H9 (cell line): Measurements from ENCODE around the gene PEX12. TPM values are rescaled to one million over a fixed set of nuclear protein-coding genes. Genes with fewer than 3 reads are reported as not detected.

ENCODE experiments used
- DNase-seq: peaks from one replicate; pipeline ENCODE4 v3.0.0-alpha.2; 2017
- H2AFZ ChIP-seq: one replicate; pipeline ENCODE4 v1.6.1; 2013; ENCODE audit warnings: mild to moderate bottlenecking, low read length, control low read depth, moderate library complexity
- H2AK5ac ChIP-seq: 2 replicates; pipeline ENCODE4 v1.6.1; 2013; ENCODE audit warnings: low read length, control low read depth, mixed read lengths; ENCODE audit not compliant: insufficient read length
- H2BK120ac ChIP-seq: one replicate; pipeline ENCODE4 v1.6.1; 2013; ENCODE audit warnings: low read depth, mild to moderate bottlenecking, low read length, control low read depth, inconsistent platforms; ENCODE audit not compliant: poor library complexity, severe bottlenecking
- H2BK12ac ChIP-seq: 2 replicates; pipeline ENCODE4 v1.6.1; 2013; ENCODE audit warnings: low read length, control low read depth, mixed read lengths, low read depth; ENCODE audit not compliant: insufficient read length
- H2BK15ac ChIP-seq: 2 replicates; pipeline ENCODE4 v1.6.1; 2013; ENCODE audit warnings: low read depth, low read length, control low read depth
- H2BK20ac ChIP-seq: one replicate; pipeline ENCODE4 v1.6.1; 2013; ENCODE audit warnings: low read depth, mild to moderate bottlenecking, low read length, control low read depth, inconsistent platforms; ENCODE audit not compliant: poor library complexity, severe bottlenecking
- H2BK5ac ChIP-seq: 2 replicates; pipeline ENCODE4 v1.6.1; 2013; ENCODE audit warnings: low read length, control low read depth, mixed read lengths; ENCODE audit not compliant: insufficient read length
- H3K14ac ChIP-seq: 2 replicates; pipeline ENCODE4 v1.6.1; 2013; ENCODE audit warnings: low read length, control low read depth; ENCODE audit not compliant: insufficient read depth
- H3K18ac ChIP-seq: 2 replicates; pipeline ENCODE4 v1.6.1; 2013; ENCODE audit warnings: low read depth, mild to moderate bottlenecking, mixed read lengths, low read length, control low read depth; ENCODE audit not compliant: insufficient read length
- H3K23ac ChIP-seq: 2 replicates; pipeline ENCODE4 v1.6.1; 2013; ENCODE audit warnings: low read length, control low read depth, mixed read lengths, low read depth; ENCODE audit not compliant: insufficient read length
- H3K23me2 ChIP-seq: 2 replicates; pipeline ENCODE4 v1.6.1; 2013; ENCODE audit warnings: low read depth, mild to moderate bottlenecking, mixed read lengths, low read length, control low read depth; ENCODE audit not compliant: insufficient read length, poor library complexity, severe bottlenecking
- H3K27ac ChIP-seq: 2 replicates; pipeline ENCODE4 v1.5.1; 2013; ENCODE audit warnings: low read length, control low read depth, mixed read lengths, low read depth; ENCODE audit not compliant: insufficient read length
- H3K27me3 ChIP-seq: 2 replicates; pipeline ENCODE4 v1.6.1; 2013; ENCODE audit warnings: low read length, control low read depth, inconsistent platforms; ENCODE audit not compliant: insufficient read depth
- H3K4ac ChIP-seq: 2 replicates; pipeline ENCODE4 v1.6.1; 2013; ENCODE audit warnings: low read depth, mild to moderate bottlenecking, control low read depth, inconsistent platforms, low read length, moderate library complexity
- H3K4me1 ChIP-seq: 2 replicates; pipeline ENCODE4 v1.6.1; 2013; ENCODE audit warnings: low read length, control low read depth, inconsistent platforms; ENCODE audit not compliant: insufficient read depth
- H3K4me2 ChIP-seq: 2 replicates; pipeline ENCODE4 v1.6.1; 2013; ENCODE audit warnings: low read length, control low read depth, mixed read lengths; ENCODE audit not compliant: insufficient read length, insufficient read depth
- H3K56ac ChIP-seq: 2 replicates; pipeline ENCODE4 v1.6.1; 2013; ENCODE audit warnings: low read depth, mild to moderate bottlenecking, mixed read lengths, low read length, control low read depth; ENCODE audit not compliant: insufficient read length
- H3K79me1 ChIP-seq: 2 replicates; pipeline ENCODE4 v1.6.1; 2013; ENCODE audit warnings: low read depth, mild to moderate bottlenecking, moderate library complexity, low read length, control low read depth, inconsistent platforms; ENCODE audit not compliant: insufficient read depth, poor library complexity, severe bottlenecking
- H3K79me2 ChIP-seq: 2 replicates; pipeline ENCODE4 v1.6.1; 2013; ENCODE audit warnings: low read length, control low read depth, inconsistent platforms; ENCODE audit not compliant: insufficient read depth
- H3K9ac ChIP-seq: 2 replicates; pipeline ENCODE4 v1.6.1; 2013; ENCODE audit warnings: low read length, control low read depth, mixed read lengths; ENCODE audit not compliant: insufficient read length; ENCODE audit errors: extremely low read depth
- H3K9me3 ChIP-seq: one replicate; pipeline ENCODE4 v1.6.1; 2013; ENCODE audit warnings: low read depth, low read length, inconsistent platforms; ENCODE audit not compliant: control insufficient read depth
- H3T11ph ChIP-seq: one replicate; pipeline ENCODE4 v1.6.1; 2013; ENCODE audit warnings: mild to moderate bottlenecking, low read length, control low read depth, inconsistent platforms
- H4K20me1 ChIP-seq: one replicate; pipeline ENCODE4 v1.6.1; 2013; ENCODE audit not compliant: control insufficient read depth, insufficient read length, insufficient read depth
- H4K5ac ChIP-seq: 2 replicates; pipeline ENCODE4 v1.6.1; 2013; ENCODE audit warnings: low read depth, mild to moderate bottlenecking, mixed read lengths, low read length, control low read depth; ENCODE audit not compliant: insufficient read length
- H4K8ac ChIP-seq: replicated peaks from 2 replicates; pipeline ENCODE4 v1.6.1; 2013; ENCODE audit warnings: low read length, control low read depth, mixed read lengths, low read depth; ENCODE audit not compliant: insufficient read length
- H4K91ac ChIP-seq: 2 replicates; pipeline ENCODE4 v1.6.1; 2013; ENCODE audit warnings: low read depth, mild to moderate bottlenecking, moderate library complexity, mixed read lengths, low read length, control low read depth; ENCODE audit not compliant: insufficient read length
- H3K27ac Mint-ChIP-seq, 3 experiments: 2 replicates in 2 of 3; 3 replicates in 1 of 3; pipeline ENCODE4 v1.8.0; 2020 to 2021; ENCODE audit warnings: mixed read lengths in 3 of 3, mild to moderate bottlenecking in 1 of 3, moderate library complexity in 1 of 3
- H3K27me3 Mint-ChIP-seq: 2 replicates; pipeline ENCODE4 v1.8.0; 2021; ENCODE audit warnings: low read depth, mild to moderate bottlenecking, moderate library complexity, mixed read lengths
- H3K36me3 Mint-ChIP-seq, 3 experiments: 2 replicates in 2 of 3; 3 replicates in 1 of 3; pipeline ENCODE4 v1.8.0; 2020 to 2021; ENCODE audit warnings: low read depth in 3 of 3, mixed read lengths in 3 of 3; ENCODE audit not compliant: insufficient read depth in 1 of 3
- H3K4me1 Mint-ChIP-seq, 2 experiments: 2 replicates each; pipeline ENCODE4 v1.8.0; 2020; ENCODE audit warnings: mixed read lengths in 2 of 2
- H3K4me3 Mint-ChIP-seq, 2 experiments: 2 replicates in 1 of 2; 3 replicates in 1 of 2; pipeline ENCODE4 v1.8.0; 2020 to 2021; ENCODE audit warnings: mild to moderate bottlenecking in 2 of 2, mixed read lengths in 2 of 2, moderate library complexity in 1 of 2
- H3K9me3 Mint-ChIP-seq, 2 experiments: 2 replicates in 1 of 2; 3 replicates in 1 of 2; pipeline ENCODE4 v1.8.0; 2020; ENCODE audit warnings: mild to moderate bottlenecking in 2 of 2, mixed read lengths in 2 of 2, moderate library complexity in 1 of 2
- CTCF ChIP-seq: fragments of 200-600 bp; sonication (generic); conservative IDR thresholded peaks from 3 replicates; pipeline ENCODE4 v1.8.0; 2021; ENCODE audit warnings: antibody characterized with exemption, mild to moderate bottlenecking
- WGBS: extraction: QIAGEN DNeasy Blood & Tissue Kit; methylation state at CpG from one replicate; pipeline ENCODE4 v1.1.7; 2013; ENCODE audit warnings: missing lambda C conversion rate, low lambda C conversion rate, mixed read lengths; ENCODE audit not compliant: insufficient read length; ENCODE audit errors: extremely low coverage; 5-methylcytosine and 5-hydroxymethylcytosine counted together
- total RNA-seq: library from RNA; stranded (reverse); gene quantifications from 2 replicates; pipeline ENCODE4 v1.2.1, GENCODE V29; 2021

The PEX12 gene
- total RNA-seq, 1 experiment from 2014 or later: 5.4 TPM

GRCh38 chr17:35605678-35606077, 27.3 kb upstream of the PEX12 start:
- no peak for DNase-seq
- H3K9me3 Mint-ChIP-seq: no peaks in the 10 kb centered on the region
- Histone ChIP-seq H3T11ph (no peak overlapping the region), H2AFZ (no peak overlapping the region), H3K4ac (no peak overlapping the region), H3K23me2 (no peaks in the 10 kb centered on the region), H4K8ac (no peak overlapping the region), H3K23ac (no peak overlapping the region), H4K20me1 (no peaks in the 10 kb centered on the region), H3K56ac (no peak overlapping the region), H2BK5ac (no peak overlapping the region), H2BK20ac (no peak overlapping the region), H3K9ac (no peak overlapping the region), H3K14ac (no peak overlapping the region), H3K27ac (no peak overlapping the region), H3K4me2 (no peak overlapping the region), H2BK15ac (no peak overlapping the region), H2BK120ac (no peak overlapping the region), H3K27me3 (no peaks in the 10 kb centered on the region), H3K18ac (no peak overlapping the region), H3K79me1 (no peaks in the 10 kb centered on the region), H3K9me3 (no peaks in the 10 kb centered on the region), H4K5ac (no peak overlapping the region), H3K79me2 (no peaks in the 10 kb centered on the region), H2AK5ac (no peak overlapping the region), H2BK12ac (no peak overlapping the region), H3K4me1 (no peaks in the 10 kb centered on the region), H4K91ac (no peak overlapping the region)
- no CpG with 5 or more reads among the region's 2 CpGs for WGBS
- no peak overlapping the region for H3K4me3 Mint-ChIP-seq
- TF ChIP-seq CTCF: no peak
- peaks cover 12 to 73% (median 62%) of the 10 kb centered on the region in 3 experiments; a peak in 6 of 7 replicates for H3K36me3 Mint-ChIP-seq
- H3K27ac Mint-ChIP-seq: no peak overlapping the region; a peak in 2 of 7 replicates
- H3K27me3 Mint-ChIP-seq: no peaks in the 10 kb centered on the region
- no peaks in the 10 kb centered on the region for H3K4me1 Mint-ChIP-seq
